Type B pancreatic cell (in vitro differentiated cells): Measurements from ENCODE around the gene IL1R1. TPM values are rescaled to one million over a fixed set of nuclear protein-coding genes. Genes with fewer than 3 reads are reported as not detected.

Experiments used
- DNase-seq: peaks from one replicate; pipeline ENCODE4 v3.0.0; 2021; ENCODE audit warnings: mixed read lengths; ENCODE audit not compliant: unreplicated experiment; ENCODE audit errors: extremely low spot score
- H3K27ac Mint-ChIP-seq: 2 replicates; pipeline ENCODE4 v1.8.0; 2021; ENCODE audit warnings: mild to moderate bottlenecking, mixed read lengths
- H3K27me3 Mint-ChIP-seq: 2 replicates; pipeline ENCODE4 v1.8.0; 2021; ENCODE audit warnings: mixed read lengths
- H3K36me3 Mint-ChIP-seq: 2 replicates; pipeline ENCODE4 v1.8.0; 2021; ENCODE audit warnings: mixed read lengths
- H3K4me1 Mint-ChIP-seq: one replicate; pipeline ENCODE4 v1.8.0; 2021; ENCODE audit warnings: mixed read lengths; ENCODE audit not compliant: unreplicated experiment
- H3K4me3 Mint-ChIP-seq: 2 replicates; pipeline ENCODE4 v1.8.0; 2021; ENCODE audit warnings: mild to moderate bottlenecking, mixed read lengths
- H3K9me3 Mint-ChIP-seq: 2 replicates; pipeline ENCODE4 v1.8.0; 2021; ENCODE audit warnings: mixed read lengths
- CTCF ChIP-seq: fragments of 200-600 bp; sonication (generic); conservative IDR thresholded peaks from 2 replicates; pipeline ENCODE4 v1.5.0; 2021; ENCODE audit warnings: antibody characterized with exemption, mild to moderate bottlenecking
- total RNA-seq: library from RNA; stranded (reverse); gene quantifications from 2 replicates; pipeline ENCODE4 v1.2.1, GENCODE V29; 2021; ENCODE audit warnings: low replicate concordance

IL1R1 gene
- total RNA-seq, 1 donor from 2014 or later: 15.8 TPM

- Mint-ChIP-seq H3K9me3 (peaks cover 7% of the 10 kb centered on the region), H3K27ac (peak overlapping the region; percentile 85), H3K4me1 (peaks cover 17% of the 10 kb centered on the region), H3K27me3 (no peaks in the 10 kb centered on the region), H3K4me3 (peak overlapping the region; percentile 90), H3K36me3 (peaks cover 11% of the 10 kb centered on the region)
- TF ChIP-seq CTCF: no peak
- DNase-seq: no peak
These were observed 393 bp downstream of the IL1R1 start for GRCh38 chr2:102142829-102143449.

GRCh38 chr2:102143450-102143985 is 972 bp downstream of the IL1R1 start:
- H3K27me3 Mint-ChIP-seq: no peaks in the 10 kb centered on the region
- peaks cover 17% of the 10 kb centered on the region for H3K4me1 Mint-ChIP-seq
- H3K36me3 Mint-ChIP-seq: peaks cover 11% of the 10 kb centered on the region
- no peak for TF ChIP-seq CTCF
- peak overlapping the region; percentile 90 for H3K4me3 Mint-ChIP-seq
- DNase-seq: no peak
- H3K9me3 Mint-ChIP-seq: peaks cover 4% of the 10 kb centered on the region
- H3K27ac Mint-ChIP-seq: peak overlapping the region; percentile 85

GRCh38 chr2:102144128-102144527 is 1.6 kb downstream of the IL1R1 start:
- no peak for DNase-seq
- no peaks in the 10 kb centered on the region for H3K27me3 Mint-ChIP-seq
- peak overlapping the region; percentile 31 for H3K27ac Mint-ChIP-seq
- peak overlapping the region; percentile 90 for H3K4me3 Mint-ChIP-seq
- peaks cover 17% of the 10 kb centered on the region for H3K4me1 Mint-ChIP-seq
- peaks cover 15% of the 10 kb centered on the region for H3K36me3 Mint-ChIP-seq
- H3K9me3 Mint-ChIP-seq: peaks cover 10% of the 10 kb centered on the region
- no peak for TF ChIP-seq CTCF

- no peak for DNase-seq
- H3K36me3 Mint-ChIP-seq: peaks cover 16% of the 10 kb centered on the region
- TF ChIP-seq CTCF: no peak
- peaks cover 17% of the 10 kb centered on the region for H3K4me1 Mint-ChIP-seq
- no peak overlapping the region for H3K27ac Mint-ChIP-seq
- H3K9me3 Mint-ChIP-seq: peaks cover 10% of the 10 kb centered on the region
- H3K4me3 Mint-ChIP-seq: peak overlapping the region; percentile 27
- no peaks in the 10 kb centered on the region for H3K27me3 Mint-ChIP-seq
These were observed 2.6 kb downstream of the IL1R1 start for GRCh38 chr2:102145107-102145506.

- H3K4me1 Mint-ChIP-seq: peaks cover 17% of the 10 kb centered on the region
- H3K27ac Mint-ChIP-seq: no peak overlapping the region
- H3K36me3 Mint-ChIP-seq: peaks cover 18% of the 10 kb centered on the region
- H3K27me3 Mint-ChIP-seq: no peaks in the 10 kb centered on the region
- no peak for TF ChIP-seq CTCF
- DNase-seq: no peak
- H3K4me3 Mint-ChIP-seq: no peak overlapping the region
- H3K9me3 Mint-ChIP-seq: peaks cover 10% of the 10 kb centered on the region
These were observed 3.4 kb downstream of the IL1R1 start for GRCh38 chr2:102145934-102146333.
